Activated T-cell treated with anti-CD3 and anti-CD28 coated beads for 24 hours (primary cell): Measurements from ENCODE around the gene WDR72.
"Not testable (repeated sequence)": the region's sequence is repeated elsewhere in the genome, so short reads cannot be mapped to it uniquely, and the experiment has no call there.

Experiments
- DNase-seq: peaks from one replicate; pipeline ENCODE4 v3.0.0-alpha.2; 2020; ENCODE audit warnings: low read depth

Gene WDR72

GRCh38 chr15:53695365-53695764, 64.1 kb downstream of the WDR72 start:
- DNase-seq, result no peak

DNA sequence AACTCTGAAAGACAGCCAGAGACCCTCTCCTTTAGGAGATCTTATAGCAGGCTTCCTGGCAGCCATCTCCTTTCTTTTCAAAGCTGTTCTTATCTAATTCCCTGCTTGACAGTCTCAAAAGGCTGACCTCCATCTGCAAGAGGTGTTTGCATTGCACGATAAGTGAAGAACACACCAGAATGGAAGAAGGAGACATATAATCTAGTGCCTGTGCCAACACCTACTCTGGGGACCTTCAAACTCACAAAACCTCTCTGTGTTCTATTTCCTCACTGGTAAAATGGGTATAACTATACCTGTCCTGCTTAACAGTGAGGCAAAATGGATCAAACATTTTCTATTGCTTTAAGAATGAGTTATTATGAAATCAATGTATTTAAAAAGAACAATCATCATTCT, 65.0 kb downstream of the WDR72 start:
- no peak for DNase-seq

- DNase-seq, result no peak
Observed at GRCh38 chr15:53693729-53694475, 65.6 kb downstream of the WDR72 start.

DNA sequence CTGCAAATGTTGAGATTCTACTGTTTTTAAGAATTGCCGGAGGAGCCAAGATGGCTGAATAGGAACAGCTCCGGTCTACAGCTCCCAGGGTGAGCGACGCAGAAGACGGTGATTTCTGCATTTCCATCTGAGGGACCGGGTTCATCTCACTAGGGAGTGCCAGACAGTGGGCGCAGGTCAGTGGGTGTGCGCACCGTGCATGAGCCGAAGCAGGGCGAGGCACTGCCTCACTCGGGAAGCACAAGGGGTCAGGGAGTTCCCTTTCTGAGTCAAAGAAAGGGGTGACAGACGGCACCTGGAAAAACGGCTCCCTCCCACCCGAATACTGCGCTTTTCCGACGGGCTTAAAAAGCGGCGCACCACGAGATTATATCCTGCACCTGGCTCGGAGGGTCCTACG, 75.3 kb downstream of the WDR72 start:
- DNase-seq, result not testable (repeated sequence)

- no peak for DNase-seq
Observed at GRCh38 chr15:53681056-53681455, 78.4 kb downstream of the WDR72 start.

DNA sequence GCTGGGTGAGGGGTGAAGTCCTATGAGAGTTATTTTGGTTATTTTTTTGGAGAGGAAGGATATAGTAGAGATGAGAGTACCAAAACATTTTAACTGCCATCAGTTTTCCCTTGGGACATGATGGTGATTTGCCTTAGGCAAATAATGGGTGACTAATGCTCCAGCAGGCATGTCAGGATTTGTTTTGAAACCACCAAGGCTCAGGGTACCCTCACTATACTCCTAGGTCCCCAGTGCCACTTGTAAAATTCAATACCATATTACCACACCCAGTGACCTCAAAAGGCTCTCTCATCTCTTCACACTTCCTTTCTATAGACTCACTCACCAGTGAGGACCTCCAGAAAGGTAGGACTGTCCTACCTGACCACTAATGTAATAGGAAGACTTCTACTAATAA, 83.6 kb downstream of the WDR72 start:
- DNase-seq, result no peak

DNA sequence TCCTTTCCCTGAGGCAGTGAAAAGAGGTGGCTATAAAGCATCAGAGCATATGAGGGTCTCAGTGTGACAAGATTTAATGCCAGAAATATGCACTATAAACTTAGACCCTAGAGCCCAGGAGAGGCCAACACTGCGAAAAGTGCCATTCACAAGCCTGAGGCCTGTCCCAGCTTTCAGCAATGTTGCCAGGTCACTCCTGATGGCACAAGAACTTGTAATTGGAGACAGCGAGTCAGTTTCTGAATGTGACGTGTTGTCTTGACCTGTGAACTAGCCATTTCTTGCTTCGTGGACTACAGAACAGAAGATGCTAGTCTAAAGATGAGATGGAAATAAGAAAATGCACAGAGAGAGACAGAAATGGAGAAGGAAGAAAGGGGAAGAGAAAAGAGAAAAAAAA, 87.9 kb downstream of the WDR72 start:
- DNase-seq, result no peak

GRCh38 chr15:53670701-53671100, 88.8 kb downstream of the WDR72 start:
- no peak for DNase-seq

- DNase-seq, result no peak
Observed at GRCh38 chr15:53665930-53666329, 93.5 kb downstream of the WDR72 start.

DNA sequence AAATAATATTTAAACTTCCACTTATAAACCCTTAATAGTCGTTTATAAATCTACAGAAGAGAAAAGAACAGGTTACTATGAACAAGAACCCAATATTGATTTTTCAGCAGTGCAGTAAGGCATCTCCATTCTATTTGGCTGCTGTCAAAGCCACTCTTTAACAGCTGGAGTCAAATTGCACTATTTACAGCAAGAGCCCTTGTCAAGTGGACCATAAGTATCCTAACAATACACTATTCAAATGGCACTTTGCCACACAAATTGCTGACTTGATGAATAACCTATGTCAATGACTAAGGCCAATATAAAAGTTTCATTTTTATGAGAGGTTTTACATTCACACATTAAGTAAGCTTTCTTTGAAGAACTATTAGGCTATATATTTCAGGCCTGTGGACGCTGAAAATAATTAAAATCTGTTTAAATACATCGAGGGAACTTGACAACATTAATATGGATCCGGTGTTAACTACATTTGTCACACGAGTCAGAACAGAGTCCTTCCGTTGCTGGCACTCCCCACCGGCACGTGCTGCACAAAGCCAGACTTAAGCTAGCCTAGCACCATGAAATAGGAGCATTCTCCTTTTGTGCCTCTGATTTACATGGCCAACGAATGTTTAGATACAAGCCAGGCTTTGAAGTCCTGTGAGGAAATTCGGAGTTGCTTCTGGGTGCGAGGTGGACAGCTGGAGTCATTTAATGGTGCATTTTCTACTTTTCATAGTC, 100.5 kb downstream of the WDR72 start:
- no peak for DNase-seq

DNA sequence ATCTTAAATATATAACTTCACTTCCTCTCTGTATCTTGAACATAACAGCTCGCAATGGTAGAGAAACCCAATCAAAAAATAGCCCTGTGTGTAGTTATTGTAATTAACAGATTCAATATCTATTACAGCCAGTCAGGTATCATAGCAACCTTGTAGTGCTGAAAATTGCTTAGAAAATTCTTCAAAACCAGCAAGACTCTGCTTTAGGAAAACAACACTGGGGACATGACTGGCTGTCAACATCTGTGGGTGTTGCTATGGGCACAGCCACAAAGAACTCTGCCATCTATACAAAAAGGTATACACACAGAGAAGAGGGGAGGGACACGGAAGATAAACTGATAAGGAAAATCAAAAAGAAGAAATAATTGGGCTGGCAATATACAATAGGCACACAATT, 101.2 kb downstream of the WDR72 start:
- no peak for DNase-seq

DNA sequence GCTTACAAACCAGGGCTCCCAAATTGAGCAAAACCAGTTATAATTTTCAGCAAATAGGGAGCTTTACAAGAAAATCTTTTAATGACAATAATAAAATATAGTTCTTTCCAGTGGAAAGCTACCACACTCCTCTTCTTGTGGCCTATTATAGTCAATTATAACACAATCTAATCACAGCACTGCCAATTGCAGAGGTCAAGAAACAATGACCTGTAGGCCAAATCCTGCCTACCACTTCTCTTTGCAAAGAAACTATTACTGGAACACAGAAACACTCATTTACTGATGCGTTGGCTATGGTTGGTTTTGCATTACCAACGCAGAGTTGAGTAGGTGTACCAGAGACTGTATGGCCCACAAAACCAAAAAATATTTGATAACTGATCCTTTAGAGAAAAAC, 110.5 kb downstream of the WDR72 start:
- DNase-seq, result no peak

DNA sequence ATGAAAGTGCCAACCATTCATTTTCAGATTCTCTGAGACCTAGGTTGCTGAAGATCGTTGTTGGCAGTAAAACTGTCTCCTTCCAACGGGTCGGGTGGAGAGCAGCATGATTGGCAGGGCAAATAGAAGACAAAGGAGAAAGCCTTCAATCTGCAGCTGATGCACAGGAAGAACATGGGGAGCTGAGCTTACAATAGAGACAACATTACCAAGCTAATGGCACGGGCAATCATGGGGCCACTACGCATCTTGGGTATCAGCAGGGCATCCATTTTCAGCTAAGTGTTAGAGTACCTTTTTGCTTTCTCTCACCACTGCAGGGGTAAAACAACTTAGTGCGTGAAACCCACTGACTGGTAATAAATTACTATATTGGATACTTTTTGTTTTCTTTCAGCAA, 114.8 kb downstream of the WDR72 start:
- DNase-seq, result no peak

- DNase-seq, result no peak
Observed at GRCh38 chr15:53634517-53635106, 124.9 kb downstream of the WDR72 start.

GRCh38 chr15:53627279-53627678, 132.2 kb downstream of the WDR72 start:
- DNase-seq, result no peak

- DNase-seq, result no peak
Observed at GRCh38 chr15:53625962-53626845, 133.3 kb downstream of the WDR72 start.

GRCh38 chr15:53625260-53625659, 134.2 kb downstream of the WDR72 start:
- DNase-seq, result no peak

GRCh38 chr15:53618461-53618860, 141.0 kb downstream of the WDR72 start:
- no peak for DNase-seq

- no peak for DNase-seq
Observed at GRCh38 chr15:53611145-53611920, 148.1 kb downstream of the WDR72 start.

GRCh38 chr15:53591041-53591440, 168.4 kb downstream of the WDR72 start:
- DNase-seq, result no peak

DNA sequence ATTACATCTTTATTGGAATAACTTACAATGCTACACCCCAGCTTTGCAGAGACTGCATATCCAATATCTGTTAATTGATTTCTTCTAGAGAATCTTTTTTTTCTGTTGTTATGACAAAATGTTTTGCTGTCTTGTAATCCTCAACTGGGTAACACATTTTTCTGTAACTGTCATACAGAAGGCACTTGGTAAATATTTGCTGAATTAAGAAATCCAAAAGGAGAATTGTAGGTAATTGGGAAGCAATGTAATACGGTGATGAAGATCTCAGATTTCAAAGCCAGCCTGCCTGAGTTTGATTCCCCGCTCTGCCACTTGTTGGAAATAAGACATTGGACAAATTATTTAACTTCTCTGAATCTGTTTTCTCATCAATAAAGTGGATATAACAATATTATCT, 169.1 kb downstream of the WDR72 start:
- no peak for DNase-seq
